A549 (cell line): Measurements from ENCODE around the gene SDC1.

Experiments
- CHD2 ChIP-seq: fragments of 150-350 bp; IDR thresholded peaks from 2 replicates; pipeline ENCODE4 v1.6.1; 2014; ENCODE audit warnings: low read length; ENCODE audit not compliant: partially characterized antibody
- CTCF ChIP-seq: fragments of >200 bp; sonication (Bioruptor Twin); formaldehyde crosslinking; IDR thresholded peaks from 3 replicates; pipeline ENCODE4 v1.5.1; 2016
- FOSL2 ChIP-seq, 2 experiments: fragments of 450-650 bp in 1 of 2; fragments of >200 bp in 1 of 2; sonication (Bioruptor Twin) in 1 of 2; formaldehyde crosslinking; IDR thresholded peaks; 2 replicates each; pipeline versions ENCODE4 v1.5.0 to v1.6.1; 2016 to 2020; ENCODE audit warnings: mild to moderate bottlenecking in 1 of 2, moderate library complexity in 1 of 2
- JUN ChIP-seq, 2 experiments: fragments of >200 bp; sonication (Bioruptor Twin); formaldehyde crosslinking; IDR thresholded peaks; 2 replicates in 1 of 2; 3 replicates in 1 of 2; pipeline ENCODE4 v1.6.1; 2016 to 2017
- NR3C1 ChIP-seq: fragments of >200 bp; sonication (Bioruptor Twin); formaldehyde crosslinking; IDR thresholded peaks from 3 replicates; pipeline ENCODE4 v1.6.1; 2017
- POLR2A ChIP-seq: IDR thresholded peaks from 2 replicates; pipeline ENCODE4 v1.6.1; 2012; ENCODE audit warnings: mild to moderate bottlenecking, low read length
- RAD21 ChIP-seq, 2 experiments: fragments of >200 bp in 1 of 2; sonication (Bioruptor Twin) in 1 of 2; formaldehyde crosslinking in 1 of 2; IDR thresholded peaks in 1 of 2; conservative IDR thresholded peaks in 1 of 2; 2 replicates in 1 of 2; 3 replicates in 1 of 2; pipeline ENCODE4 v1.6.1; 2012 to 2018; ENCODE audit warnings: inconsistent platforms in 1 of 2
- REST ChIP-seq: fragments of 200-600 bp; sonication (generic); IDR thresholded peaks from 2 replicates; pipeline ENCODE4 v1.6.1; 2016; ENCODE audit warnings: antibody characterized with exemption, mild to moderate bottlenecking, moderate library complexity
- RFX5 ChIP-seq: fragments of 450-650 bp; IDR thresholded peaks from 2 replicates; pipeline ENCODE4 v1.7.1; 2014; ENCODE audit warnings: antibody characterized with exemption, mild to moderate bottlenecking, moderate library complexity
- ZFP36 ChIP-seq: fragments of 450-650 bp; IDR thresholded peaks from 2 replicates; pipeline ENCODE4 v1.6.1; 2014; ENCODE audit warnings: borderline replicate concordance; ENCODE audit not compliant: partially characterized antibody
- TF ChIP-seq, protein P1 (sequence below): IDR thresholded peaks from 2 replicates; pipeline ENCODE4 v1.6.1; 2012
- TF ChIP-seq, protein P2 (sequence below): IDR thresholded peaks from 2 replicates; pipeline ENCODE4 v1.6.1; 2012

GRCh38 chr2:20183373-20183772 lies 41.6 kb downstream of the SDC1 start:
- TF ChIP-seq CTCF = no peak
- no peak for TF ChIP-seq NR3C1
- no peak for TF ChIP-seq FOSL2 (IDR thresholded peaks at IDR 0.05)
- no peak for TF ChIP-seq FOSL2 (CRISPR knock-in tag; IDR thresholded peaks at IDR 0.05)
- TF ChIP-seq, protein P1, sequence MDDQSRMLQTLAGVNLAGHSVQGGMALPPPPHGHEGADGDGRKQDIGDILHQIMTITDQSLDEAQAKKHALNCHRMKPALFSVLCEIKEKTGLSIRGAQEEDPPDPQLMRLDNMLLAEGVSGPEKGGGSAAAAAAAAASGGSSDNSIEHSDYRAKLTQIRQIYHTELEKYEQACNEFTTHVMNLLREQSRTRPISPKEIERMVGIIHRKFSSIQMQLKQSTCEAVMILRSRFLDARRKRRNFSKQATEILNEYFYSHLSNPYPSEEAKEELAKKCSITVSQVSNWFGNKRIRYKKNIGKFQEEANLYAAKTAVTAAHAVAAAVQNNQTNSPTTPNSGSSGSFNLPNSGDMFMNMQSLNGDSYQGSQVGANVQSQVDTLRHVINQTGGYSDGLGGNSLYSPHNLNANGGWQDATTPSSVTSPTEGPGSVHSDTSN = no peak
- no peak for TF ChIP-seq POLR2A
- TF ChIP-seq JUN (IDR thresholded peaks at IDR 0.05) = no peak
- no peak for TF ChIP-seq REST
- TF ChIP-seq RFX5 = no peak
- no peak for TF ChIP-seq RAD21 (conservative IDR thresholded peaks at IDR 0.05 in 1 of 2, IDR thresholded peaks at IDR 0.05 in 1 of 2)
- no peak for TF ChIP-seq CHD2
- no peak for TF ChIP-seq ZFP36
- TF ChIP-seq, protein P2, sequence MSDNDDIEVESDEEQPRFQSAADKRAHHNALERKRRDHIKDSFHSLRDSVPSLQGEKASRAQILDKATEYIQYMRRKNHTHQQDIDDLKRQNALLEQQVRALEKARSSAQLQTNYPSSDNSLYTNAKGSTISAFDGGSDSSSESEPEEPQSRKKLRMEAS = no peak
